Superior temporal gyrus (tissue), 1 donor: ENCODE data around the gene GSDME.
A peak's percentile ranks its signal among the peaks of the same experiment; 100 is the strongest.

ENCODE experiments used
- DNase-seq: peaks from one replicate; pipeline ENCODE4 v3.0.0-alpha.2; 2016; ENCODE audit errors: extremely low spot score

Gene GSDME

GRCh38 chr7:24653316-24654085 lies 103.8 kb downstream of the GSDME start:
- DNase-seq, result peak; percentile 74

DNA sequence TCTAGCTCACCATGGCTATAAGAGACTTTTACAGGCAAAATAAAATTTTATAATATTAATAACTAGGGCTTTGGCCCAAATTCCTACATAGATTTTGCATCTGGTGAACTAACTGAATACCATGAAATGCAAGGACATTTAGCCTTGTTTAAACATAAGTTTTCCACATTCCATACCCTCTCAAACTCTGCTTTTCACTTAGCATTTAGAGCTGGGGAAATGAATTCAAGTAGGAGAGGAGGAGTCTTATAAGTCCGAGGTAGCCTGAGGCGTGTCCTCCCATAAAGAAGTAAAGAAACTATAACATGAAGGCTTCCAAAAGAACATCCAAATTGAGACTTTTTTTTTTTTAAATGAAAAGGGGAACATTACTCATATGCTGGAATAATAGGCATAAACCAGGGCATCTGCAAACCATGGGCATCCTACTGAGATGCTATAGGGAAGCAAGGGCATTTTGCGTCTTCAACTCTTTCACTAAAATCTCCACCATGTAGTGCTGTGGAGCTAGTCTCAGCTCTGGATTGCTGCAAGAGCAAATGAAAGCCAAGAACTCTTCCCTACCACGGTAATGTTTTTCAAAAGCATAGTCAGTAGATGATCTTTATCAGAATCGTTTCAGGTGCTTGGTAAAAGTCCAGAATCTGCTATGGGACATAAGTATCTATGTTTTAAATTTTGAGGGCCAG lies 104.9 kb downstream of the GSDME start:
- DNase-seq, result peak; percentile 42
